ENCODE measurements around the gene ZMAT5. TPM values are rescaled to one million over a fixed set of nuclear protein-coding genes. Genes with fewer than 3 reads are reported as not detected.

The ZMAT5 gene
- total and polyA plus RNA-seq, 7 donors: 13.2 to 33.7 (median 24.6) TPM

DNA sequence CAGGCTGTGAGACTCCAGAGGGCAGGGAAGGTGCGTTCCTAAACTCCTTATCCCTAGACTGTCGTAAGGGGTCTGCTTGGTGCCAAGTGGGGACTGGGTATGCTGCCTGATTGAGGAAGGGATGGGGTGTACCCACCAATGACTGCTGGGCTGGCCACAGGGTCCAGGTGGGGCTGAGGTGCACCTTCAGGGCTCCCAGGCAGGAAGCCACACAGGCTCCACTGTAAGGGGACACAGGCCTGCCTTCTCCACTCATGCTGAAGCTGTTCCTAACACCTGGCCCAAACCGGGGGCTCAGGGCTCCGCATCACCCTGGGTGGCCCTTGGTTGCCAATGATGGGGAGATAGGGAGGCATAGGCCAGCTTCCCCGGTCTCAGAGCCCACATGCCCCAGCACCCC, 26.6 kb downstream of the ZMAT5 start:
- H3K4me1 ChIP-seq: no peaks in the 10 kb centered on the region
- no peaks in the 10 kb centered on the region for H3K9me3 ChIP-seq
- DNase-seq: no peak
- intact Hi-C loops (cut with DNase I): no loop called here
- 98% methylated on average over 5 of the region's 5 CpGs for WGBS, 2 donors
- H3K4me3 ChIP-seq: no peak overlapping the region
- H3K27me3 ChIP-seq: no peaks in the 10 kb centered on the region
- no peak overlapping the region for H3K27ac ChIP-seq
- H3K36me3 ChIP-seq: peaks cover 0 to 58% (median 9%) of the 10 kb centered on the region in 4 donors
- no peak for TF ChIP-seq POLR2A (IDR thresholded peaks at IDR 0.05)
- TF ChIP-seq EP300 (IDR thresholded peaks at IDR 0.05): no peak
- TF ChIP-seq POLR2AphosphoS5 (IDR thresholded peaks at IDR 0.05): no peak
- TF ChIP-seq, protein P1, sequence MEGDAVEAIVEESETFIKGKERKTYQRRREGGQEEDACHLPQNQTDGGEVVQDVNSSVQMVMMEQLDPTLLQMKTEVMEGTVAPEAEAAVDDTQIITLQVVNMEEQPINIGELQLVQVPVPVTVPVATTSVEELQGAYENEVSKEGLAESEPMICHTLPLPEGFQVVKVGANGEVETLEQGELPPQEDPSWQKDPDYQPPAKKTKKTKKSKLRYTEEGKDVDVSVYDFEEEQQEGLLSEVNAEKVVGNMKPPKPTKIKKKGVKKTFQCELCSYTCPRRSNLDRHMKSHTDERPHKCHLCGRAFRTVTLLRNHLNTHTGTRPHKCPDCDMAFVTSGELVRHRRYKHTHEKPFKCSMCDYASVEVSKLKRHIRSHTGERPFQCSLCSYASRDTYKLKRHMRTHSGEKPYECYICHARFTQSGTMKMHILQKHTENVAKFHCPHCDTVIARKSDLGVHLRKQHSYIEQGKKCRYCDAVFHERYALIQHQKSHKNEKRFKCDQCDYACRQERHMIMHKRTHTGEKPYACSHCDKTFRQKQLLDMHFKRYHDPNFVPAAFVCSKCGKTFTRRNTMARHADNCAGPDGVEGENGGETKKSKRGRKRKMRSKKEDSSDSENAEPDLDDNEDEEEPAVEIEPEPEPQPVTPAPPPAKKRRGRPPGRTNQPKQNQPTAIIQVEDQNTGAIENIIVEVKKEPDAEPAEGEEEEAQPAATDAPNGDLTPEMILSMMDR (IDR thresholded peaks at IDR 0.05): no peak

DNA sequence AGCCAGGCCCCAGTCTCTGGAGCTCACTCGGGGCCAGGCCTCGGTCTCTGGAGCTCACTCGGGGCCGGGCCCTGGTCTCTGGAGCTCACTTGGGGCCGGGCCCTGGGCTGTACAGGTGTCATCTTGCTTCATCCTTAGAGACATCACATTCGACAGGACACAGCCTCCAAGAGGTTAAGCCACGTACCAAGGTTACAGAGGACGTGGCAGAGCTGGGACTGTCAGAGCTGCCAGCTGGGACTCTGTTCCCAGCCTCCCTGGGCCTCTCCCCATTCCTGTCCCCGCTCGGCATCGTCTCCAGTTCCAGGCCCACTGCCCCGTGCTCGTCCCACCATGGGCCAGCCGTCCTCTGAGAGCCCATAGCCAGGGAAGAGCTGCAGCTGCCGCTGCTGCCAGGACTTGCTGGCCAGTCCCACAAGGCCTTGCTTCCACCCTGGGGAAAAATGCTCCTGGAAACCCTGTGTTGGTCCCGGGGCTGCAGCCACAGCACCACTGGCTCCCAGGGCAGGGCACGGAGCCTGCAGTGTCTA, 27.4 kb downstream of the ZMAT5 start:
- no peak for DNase-seq
- H3K27ac ChIP-seq: no peak overlapping the region
- no peaks in the 10 kb centered on the region for H3K9me3 ChIP-seq
- H3K4me1 ChIP-seq: no peaks in the 10 kb centered on the region
- TF ChIP-seq, protein P1 (IDR thresholded peaks at IDR 0.05): no peak
- TF ChIP-seq EP300 (IDR thresholded peaks at IDR 0.05) (no peak), POLR2AphosphoS5 (IDR thresholded peaks at IDR 0.05) (no peak), POLR2A (IDR thresholded peaks at IDR 0.05) (no peak)
- 92 to 96% methylated on average over 17 of the region's 17 CpGs for WGBS, 2 donors
- H3K4me3 ChIP-seq: no peak overlapping the region
- intact Hi-C loops (cut with DNase I): no loop called here
- H3K36me3 ChIP-seq: peaks cover 0 to 53% (median 9%) of the 10 kb centered on the region in 4 donors
- no peaks in the 10 kb centered on the region for H3K27me3 ChIP-seq

DNA sequence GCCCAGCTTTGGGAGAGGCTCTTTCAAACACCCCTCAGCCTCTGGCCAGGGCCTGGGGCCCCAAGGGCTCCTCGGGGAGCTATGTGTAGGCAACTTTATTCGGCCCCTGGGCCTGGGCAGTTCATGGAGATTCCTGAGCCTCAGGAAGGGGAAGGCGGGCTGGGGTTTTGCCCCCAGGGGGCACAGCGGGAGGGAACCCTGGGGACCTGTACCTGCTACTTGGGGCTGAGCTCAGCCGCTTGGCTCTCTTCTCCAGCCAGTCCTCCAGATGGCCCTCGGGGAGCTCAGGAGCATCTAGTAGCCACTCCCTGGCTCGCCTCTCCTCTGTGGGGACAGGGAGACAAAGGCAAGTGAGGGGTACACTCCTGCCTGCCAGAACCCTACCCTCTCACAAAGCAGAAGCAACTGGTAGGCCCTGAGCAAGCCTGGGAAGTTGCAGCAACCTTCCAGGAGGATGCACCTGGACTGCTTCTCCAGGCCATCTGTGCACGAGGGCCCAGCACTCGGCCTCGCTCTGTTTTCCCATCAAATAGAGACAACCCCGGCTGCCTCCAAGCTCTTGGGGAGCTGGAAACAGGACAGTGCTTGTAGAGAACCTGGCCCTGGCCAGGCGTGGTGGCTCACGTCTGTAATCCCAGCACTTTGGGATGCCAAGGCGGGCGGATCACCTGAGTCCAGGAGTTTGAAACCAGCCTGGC, 28.5 kb downstream of the ZMAT5 start:
- peaks cover 0 to 11% (median 7%) of the 10 kb centered on the region in 4 donors for H3K4me1 ChIP-seq
- no peak overlapping the region for H3K4me3 ChIP-seq
- intact Hi-C loops (cut with DNase I): no loop called here
- H3K9me3 ChIP-seq: no peaks in the 10 kb centered on the region
- H3K27ac ChIP-seq: no peak overlapping the region
- peaks cover 0 to 53% (median 9%) of the 10 kb centered on the region in 4 donors for H3K36me3 ChIP-seq
- H3K27me3 ChIP-seq: no peaks in the 10 kb centered on the region
- TF ChIP-seq POLR2AphosphoS5 (IDR thresholded peaks at IDR 0.05): no peak
- TF ChIP-seq POLR2A (IDR thresholded peaks at IDR 0.05): no peak
- TF ChIP-seq, protein P1 (IDR thresholded peaks at IDR 0.05): no peak
- no peak for TF ChIP-seq EP300 (IDR thresholded peaks at IDR 0.05)
- no peak for DNase-seq
- 87 to 94% methylated on average over 15 of the region's 15 CpGs for WGBS, 2 donors

DNA sequence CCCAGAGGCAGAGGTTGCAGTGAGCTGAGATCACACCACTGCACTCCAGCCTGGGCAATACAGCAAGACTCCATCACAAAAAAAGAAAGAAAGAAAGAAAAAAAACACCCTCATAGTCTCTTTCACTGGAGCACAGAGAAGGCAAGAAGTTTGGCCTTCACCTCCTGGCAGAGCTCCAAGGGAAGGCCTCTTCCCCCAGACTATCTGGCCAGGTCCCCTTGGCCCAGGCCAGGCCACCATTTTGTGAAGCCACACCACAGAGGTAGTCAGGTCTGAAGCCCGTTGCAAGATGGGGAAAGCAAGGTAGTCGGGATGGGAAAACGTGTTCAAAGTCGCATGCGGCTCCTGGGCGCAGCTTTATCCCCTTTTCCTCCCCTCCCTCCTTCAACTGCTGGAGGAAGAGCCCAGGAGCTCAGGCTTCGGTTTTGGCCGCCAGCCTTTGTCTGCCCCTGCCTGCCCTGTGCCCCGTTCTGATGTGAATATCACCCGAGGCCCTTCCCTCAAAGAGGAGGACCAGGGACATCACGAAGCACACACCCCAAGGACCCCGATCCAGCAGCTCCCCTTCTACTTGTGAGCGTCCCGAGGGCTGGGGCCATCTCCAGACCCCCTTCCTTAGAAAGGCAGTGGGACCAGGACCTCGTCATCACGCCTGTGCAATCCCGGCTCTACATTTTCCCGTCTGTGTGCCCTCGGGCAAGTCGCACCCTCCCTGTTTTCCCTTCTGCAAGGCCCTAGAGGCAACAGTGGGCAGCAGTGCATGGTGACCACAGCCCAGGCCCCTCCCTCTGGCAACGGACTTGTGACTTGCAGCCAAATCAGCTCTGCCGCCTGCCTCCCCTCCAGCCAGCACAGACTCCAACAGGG, 29.3 kb downstream of the ZMAT5 start:
- intact Hi-C loops (cut with DNase I): no loop called here
- Histone ChIP-seq H3K4me3 (no peak overlapping the region), H3K4me1 (peaks cover 0 to 16% (median 10%) of the 10 kb centered on the region in 4 donors), H3K27ac (no peak overlapping the region), H3K9me3 (no peaks in the 10 kb centered on the region), H3K27me3 (no peaks in the 10 kb centered on the region), H3K36me3 (peaks cover 0 to 49% (median 9%) of the 10 kb centered on the region in 4 donors)
- no peak for TF ChIP-seq EP300 (IDR thresholded peaks at IDR 0.05)
- TF ChIP-seq POLR2AphosphoS5 (IDR thresholded peaks at IDR 0.05): no peak
- TF ChIP-seq, protein P1 (IDR thresholded peaks at IDR 0.05): no peak
- no peak for TF ChIP-seq POLR2A (IDR thresholded peaks at IDR 0.05)
- DNase-seq: no peak
- WGBS, 2 donors: 91 to 94% methylated on average over 22 of the region's 22 CpGs

Measured in sigmoid colon (tissue), 7 donors.